ENCODE measurements around the gene MAP3K15. TPM values are rescaled to one million over a fixed set of nuclear protein-coding genes. Genes with fewer than 3 reads are reported as not detected.

Gene MAP3K15
- total RNA-seq, 1 experiment from 2014 or later, result 0.06 TPM

- intact Hi-C loops (cut with micrococcal nuclease; ENCODE audit: unreplicated experiment), result no loop called here
- Histone ChIP-seq H3K4me1 (ENCODE audit: insufficient read depth, low read length, poor library complexity, severe bottlenecking) (no peaks in the 10 kb centered on the region), H3K27me3 (replicated peaks; ENCODE audit: insufficient read depth, low read depth, low read length, poor library complexity) (peaks cover 5% of the 10 kb centered on the region), H3K36me3 (ENCODE audit: insufficient read depth, low read length, poor library complexity, severe bottlenecking) (no peaks in the 10 kb centered on the region), H3K4me3 (ENCODE audit: low read depth, low read length, poor library complexity, severe bottlenecking) (no peak overlapping the region), H3K27ac (ENCODE audit: low read depth, low read length, poor library complexity, severe bottlenecking) (no peak overlapping the region), H3K9me3 (ENCODE audit: low read depth, low read length, poor library complexity, severe bottlenecking) (no peaks in the 10 kb centered on the region)
- no peak for DNase-seq (ENCODE audit: low spot score)
- no TSS peak for BruUV-seq (replicated peaks)
- TF ChIP-seq CTCF (conservative IDR thresholded peaks at IDR 0.05; ENCODE audit: low read depth, low read length) (no peak), EZH2 (IDR thresholded peaks at IDR 0.05; ENCODE audit: borderline replicate concordance, low read depth, low read length, poor library complexity, severe bottlenecking) (no peak)
- POLR2A ChIA-PET (ENCODE audit: low non-redundant PET), result no interaction called here
- CTCF ChIA-PET, result no interaction called here
Observed at GRCh38 chrX:19517965-19518364, 2.7 kb upstream of the MAP3K15 start.

- no peak for DNase-seq (ENCODE audit: low spot score)
- H3K9me3 ChIP-seq (ENCODE audit: low read depth, low read length, poor library complexity, severe bottlenecking), result no peaks in the 10 kb centered on the region
- no peak overlapping the region for H3K27ac ChIP-seq (ENCODE audit: low read depth, low read length, poor library complexity, severe bottlenecking)
- H3K36me3 ChIP-seq (ENCODE audit: insufficient read depth, low read length, poor library complexity, severe bottlenecking), result no peaks in the 10 kb centered on the region
- TF ChIP-seq CTCF (conservative IDR thresholded peaks at IDR 0.05; ENCODE audit: low read depth, low read length), result no peak; the same call in 1 of the 2 replicates
- no peak for TF ChIP-seq EZH2 (IDR thresholded peaks at IDR 0.05; ENCODE audit: borderline replicate concordance, low read depth, low read length, poor library complexity, severe bottlenecking)
- POLR2A ChIA-PET (ENCODE audit: low non-redundant PET), result no interaction called here
- no TSS peak for BruUV-seq (replicated peaks)
- no peaks in the 10 kb centered on the region for H3K4me1 ChIP-seq (ENCODE audit: insufficient read depth, low read length, poor library complexity, severe bottlenecking)
- intact Hi-C loops (cut with micrococcal nuclease; ENCODE audit: unreplicated experiment), result no loop called here
- peaks cover 5% of the 10 kb centered on the region for H3K27me3 ChIP-seq (replicated peaks; ENCODE audit: insufficient read depth, low read depth, low read length, poor library complexity)
- CTCF ChIA-PET, result no interaction called here
- no peak overlapping the region for H3K4me3 ChIP-seq (ENCODE audit: low read depth, low read length, poor library complexity, severe bottlenecking)
Observed at GRCh38 chrX:19515615-19516105, 352 bp upstream of the MAP3K15 start.

GRCh38 chrX:19513383-19513782 is 1.9 kb downstream of the MAP3K15 start:
- Histone ChIP-seq H3K4me1 (ENCODE audit: insufficient read depth, low read length, poor library complexity, severe bottlenecking) (no peaks in the 10 kb centered on the region), H3K36me3 (ENCODE audit: insufficient read depth, low read length, poor library complexity, severe bottlenecking) (no peaks in the 10 kb centered on the region), H3K27me3 (replicated peaks; ENCODE audit: insufficient read depth, low read depth, low read length, poor library complexity) (peaks cover 5% of the 10 kb centered on the region), H3K4me3 (ENCODE audit: low read depth, low read length, poor library complexity, severe bottlenecking) (no peak overlapping the region), H3K27ac (ENCODE audit: low read depth, low read length, poor library complexity, severe bottlenecking) (no peak overlapping the region), H3K9me3 (ENCODE audit: low read depth, low read length, poor library complexity, severe bottlenecking) (no peaks in the 10 kb centered on the region)
- no peak for DNase-seq (ENCODE audit: low spot score)
- no peak for TF ChIP-seq EZH2 (IDR thresholded peaks at IDR 0.05; ENCODE audit: borderline replicate concordance, low read depth, low read length, poor library complexity, severe bottlenecking)
- TF ChIP-seq CTCF (conservative IDR thresholded peaks at IDR 0.05; ENCODE audit: low read depth, low read length), result no peak
- BruUV-seq (replicated peaks), result no TSS peak
- ChIA-PET CTCF (no interaction called here), POLR2A (ENCODE audit: low non-redundant PET) (no interaction called here)
- intact Hi-C loops (cut with micrococcal nuclease; ENCODE audit: unreplicated experiment), result no loop called here
